ENCODE data around the gene FAM53B.

Gene FAM53B

GRCh38 chr10:124676416-124677062 lies 67.6 kb downstream of the FAM53B start:
- DNase-seq, result no peak

DNA sequence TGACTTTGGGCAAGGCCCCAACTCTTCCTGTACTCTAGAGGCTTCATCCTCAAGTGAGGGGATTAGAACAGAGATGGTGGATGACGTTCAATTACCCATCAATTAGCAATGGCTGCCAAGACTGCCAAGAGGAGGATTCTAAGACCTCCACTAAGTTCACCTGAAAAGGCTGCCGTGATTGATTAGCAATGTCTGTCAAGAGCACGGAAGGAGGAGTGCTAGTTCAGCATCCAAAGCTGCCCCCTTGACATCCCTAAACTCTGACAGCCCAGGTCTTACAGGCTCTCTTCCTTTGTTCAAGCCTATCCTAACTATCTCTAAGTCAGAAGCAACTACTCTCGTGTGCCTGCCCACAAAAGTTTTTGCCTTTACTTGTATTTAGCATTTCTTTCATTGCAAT lies 68.4 kb downstream of the FAM53B start:
- DNase-seq, result no peak

GRCh38 chr10:124675261-124675660 lies 68.9 kb downstream of the FAM53B start:
- DNase-seq, result no peak

GRCh38 chr10:124674768-124675222 lies 69.4 kb downstream of the FAM53B start:
- no peak for DNase-seq

GRCh38 chr10:124672181-124672638 lies 72.0 kb downstream of the FAM53B start:
- DNase-seq, result no peak

GRCh38 chr10:124671486-124672075 lies 72.6 kb downstream of the FAM53B start:
- no peak for DNase-seq

- no peak for DNase-seq
Measured at GRCh38 chr10:124670849-124671248, 73.3 kb downstream of the FAM53B start.

DNA sequence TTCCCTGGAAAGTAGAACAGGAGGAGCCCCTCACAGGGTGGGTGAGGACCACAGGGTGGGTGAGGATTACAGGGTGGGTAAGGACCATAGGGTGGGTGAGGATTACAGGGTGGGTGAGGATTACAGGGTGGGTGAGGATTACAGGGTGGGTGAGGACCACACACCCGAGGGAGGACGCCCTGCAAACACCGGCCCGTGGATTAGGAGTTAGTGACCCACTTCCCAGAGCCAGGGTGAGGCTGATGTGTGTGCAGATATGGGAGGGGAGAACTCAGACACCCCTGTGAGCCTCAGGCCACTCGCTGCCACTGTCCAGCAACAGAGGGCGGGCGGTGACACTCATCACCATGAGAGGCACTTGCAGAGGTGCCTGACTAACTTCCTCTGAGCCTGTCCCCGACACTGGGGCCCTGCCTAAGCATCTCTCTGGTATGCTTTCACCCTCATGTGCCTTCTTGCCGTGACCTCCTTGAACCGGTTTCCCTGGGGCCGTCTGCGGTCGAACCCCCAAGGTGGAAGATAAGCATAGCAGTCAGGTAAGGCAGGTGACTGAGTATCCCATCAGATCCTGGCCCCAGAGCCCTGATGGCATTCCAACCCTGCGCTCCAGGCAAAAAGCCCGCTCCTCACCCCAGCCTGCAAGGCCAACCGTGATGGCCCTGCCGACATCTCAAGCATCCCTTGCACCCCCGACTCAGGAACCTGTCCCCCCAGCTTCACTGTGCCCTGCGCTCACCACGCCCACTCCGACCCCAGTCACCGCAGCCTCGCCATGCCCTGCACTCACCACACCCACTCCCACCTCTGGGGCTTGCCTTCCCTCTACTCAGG lies 74.1 kb downstream of the FAM53B start:
- no peak for DNase-seq

DNA sequence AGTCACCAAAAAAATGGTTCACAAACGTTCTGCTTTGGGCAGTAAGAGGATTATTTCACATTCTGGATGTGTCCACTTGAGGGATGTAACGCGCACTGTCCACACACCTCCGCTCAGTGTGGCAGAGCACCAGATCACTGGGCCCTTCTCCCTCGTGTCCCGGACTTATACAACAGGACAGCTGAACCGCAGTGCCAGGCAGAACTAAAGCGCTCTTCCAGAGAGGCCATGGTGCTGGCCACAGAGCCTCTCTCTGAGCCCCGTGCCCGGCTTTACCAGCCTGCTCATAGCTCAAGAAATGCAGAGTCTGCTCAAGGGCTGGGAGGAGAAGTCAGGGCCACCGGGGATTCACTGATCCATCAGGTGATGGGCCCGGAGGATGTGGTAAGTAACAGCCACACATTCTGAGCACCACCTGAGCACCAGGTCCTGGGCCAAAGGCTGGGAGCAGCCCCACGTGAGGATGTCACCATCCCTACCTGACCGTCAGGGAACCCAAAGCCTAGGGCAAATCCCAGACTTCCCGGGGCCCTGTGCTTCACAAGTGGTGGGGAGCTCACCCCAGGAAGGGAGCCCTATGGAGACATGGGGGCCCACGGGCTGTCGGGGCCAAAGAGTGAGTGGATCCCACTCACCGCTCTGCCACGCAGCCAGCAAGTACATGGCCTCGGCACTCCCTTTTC lies 74.9 kb downstream of the FAM53B start:
- DNase-seq, result no peak

GRCh38 chr10:124668517-124669051 lies 75.6 kb downstream of the FAM53B start:
- no peak for DNase-seq

GRCh38 chr10:124667425-124668345 lies 76.5 kb downstream of the FAM53B start:
- no peak for DNase-seq

DNA sequence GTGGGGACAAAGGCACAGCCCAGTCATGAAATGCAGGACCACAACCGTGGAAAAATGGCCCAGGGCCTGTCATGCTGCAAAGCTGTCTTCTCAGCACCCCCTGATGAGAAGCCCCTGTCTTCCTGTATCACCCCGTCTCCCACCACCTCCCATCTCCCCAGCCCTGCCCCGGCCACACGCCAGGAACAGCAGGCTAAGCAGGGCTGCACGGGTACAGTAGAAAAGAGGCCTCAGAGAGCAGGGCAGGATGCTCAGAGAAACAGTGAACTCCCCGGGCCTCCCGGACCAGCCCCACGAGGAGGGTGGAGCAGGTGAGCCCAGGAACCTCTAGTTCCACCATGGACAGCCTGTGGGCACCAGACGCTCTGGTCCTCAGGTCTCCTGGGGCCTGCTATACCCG lies 77.7 kb downstream of the FAM53B start:
- no peak for DNase-seq

DNA sequence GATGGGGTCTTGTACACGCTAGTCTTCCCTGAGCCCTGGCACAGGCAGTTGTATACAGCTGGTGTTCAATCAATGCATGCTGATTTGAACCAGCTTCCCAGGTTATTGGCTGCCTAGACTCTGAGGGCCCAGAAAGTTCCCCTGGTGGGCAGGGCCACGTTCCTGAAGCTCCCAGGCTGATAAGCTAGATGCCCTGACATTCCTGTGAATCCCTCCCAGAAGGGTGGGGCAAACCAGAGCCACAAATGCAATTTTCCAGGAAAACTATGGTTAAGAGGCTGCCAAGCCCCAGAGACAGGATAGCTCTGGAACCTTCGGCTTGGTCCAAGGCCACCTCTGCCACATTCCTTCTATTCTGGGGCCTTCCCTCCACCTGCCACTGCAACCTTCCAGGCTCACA lies 78.2 kb downstream of the FAM53B start:
- DNase-seq, result no peak

- DNase-seq, result no peak
Measured at GRCh38 chr10:124665558-124665957, 78.6 kb downstream of the FAM53B start.

DNA sequence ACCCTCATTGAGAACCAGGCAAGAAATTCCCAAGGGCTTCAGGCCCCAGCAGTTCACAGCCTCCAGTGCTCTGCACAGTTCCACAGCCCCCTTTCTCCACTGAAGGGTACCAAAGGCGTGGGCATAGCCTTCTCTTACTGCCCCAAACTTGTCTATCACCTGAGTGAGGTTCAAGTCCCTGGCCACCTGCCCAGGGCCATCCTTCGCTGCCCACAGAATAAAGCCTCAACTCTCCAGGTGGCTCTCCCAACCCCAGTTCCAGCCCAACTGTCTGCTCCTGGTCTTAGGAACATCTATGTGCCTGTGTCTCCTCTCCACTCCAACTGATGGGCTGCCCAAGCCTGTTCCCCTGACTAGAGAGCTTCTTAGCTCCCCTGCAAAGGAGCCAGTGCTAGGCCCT lies 79.1 kb downstream of the FAM53B start:
- no peak for DNase-seq

- no peak for DNase-seq
Measured at GRCh38 chr10:124663766-124664360, 80.3 kb downstream of the FAM53B start.

GRCh38 chr10:124663228-124663627 lies 81.0 kb downstream of the FAM53B start:
- DNase-seq, result no peak

GRCh38 chr10:124661660-124662180 lies 82.5 kb downstream of the FAM53B start:
- no peak for DNase-seq

DNA sequence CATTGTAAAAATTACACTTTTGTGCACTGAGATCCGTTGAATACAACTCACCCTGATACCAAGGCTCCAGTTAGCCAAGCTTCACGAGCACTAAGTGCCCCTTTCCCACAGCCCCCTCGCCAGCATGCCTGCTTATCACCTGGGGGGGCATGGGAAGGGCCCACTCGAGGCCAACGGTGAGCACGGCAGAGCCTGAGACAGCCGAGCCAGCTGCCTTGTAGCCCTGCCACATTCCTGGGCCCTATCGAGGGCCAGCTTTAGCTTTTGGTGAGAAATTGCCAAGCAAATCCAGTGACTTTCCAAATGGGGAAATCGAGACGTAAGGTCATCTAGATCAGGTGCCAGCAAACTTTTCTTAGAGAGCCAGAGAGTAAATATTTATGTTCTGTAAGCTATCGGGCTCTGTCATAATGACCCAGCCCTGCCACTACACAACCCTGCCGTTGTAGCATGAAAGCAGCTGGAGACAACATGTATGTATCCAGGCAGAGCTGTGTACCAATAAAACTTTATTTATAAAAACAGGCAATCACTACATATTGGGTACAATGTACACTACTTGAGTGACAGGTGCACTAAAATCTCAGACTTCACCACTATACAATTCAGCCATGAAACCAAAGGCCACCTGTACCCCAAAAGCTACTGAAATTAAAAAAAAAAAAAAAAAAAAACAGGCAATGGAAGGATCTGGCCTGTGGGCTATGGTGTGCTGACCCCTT lies 83.6 kb downstream of the FAM53B start:
- no peak for DNase-seq

DNA sequence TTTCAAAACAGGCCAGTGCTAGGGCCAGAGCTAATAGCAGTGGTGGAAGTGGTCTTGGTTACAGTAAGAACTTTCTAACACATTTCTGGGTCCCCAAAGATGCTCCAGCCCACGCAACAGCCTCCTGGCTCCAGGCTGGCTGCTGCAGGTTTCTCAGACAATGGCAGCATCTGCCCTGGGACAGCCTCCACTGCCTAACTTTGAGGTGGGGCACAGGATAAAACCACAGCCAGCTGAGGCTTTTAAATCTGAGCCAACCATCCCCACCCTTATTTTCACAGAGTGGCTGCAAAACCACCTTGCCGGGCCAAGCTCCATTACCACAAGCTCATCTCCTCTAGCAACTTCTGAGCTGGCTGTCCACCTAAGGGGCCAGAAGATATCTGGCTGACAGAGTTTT lies 84.8 kb downstream of the FAM53B start:
- no peak for DNase-seq
